Neural crest cell (in vitro differentiated cells): ENCODE data around the gene HAP1. TPM values are rescaled to one million over a fixed set of nuclear protein-coding genes. Genes with fewer than 3 reads are reported as not detected.

Experiments
- DNase-seq: peaks from one replicate; pipeline ENCODE4 v3.0.0; 2021; ENCODE audit warnings: low read depth, mixed read lengths, low spot score
- H3K27ac Mint-ChIP-seq: one replicate; pipeline ENCODE4 v1.8.0; 2021; ENCODE audit warnings: mild to moderate bottlenecking, mixed read lengths; ENCODE audit not compliant: unreplicated experiment
- H3K27me3 Mint-ChIP-seq: 2 replicates; pipeline ENCODE4 v1.8.0; 2021; ENCODE audit warnings: low read depth, mild to moderate bottlenecking, mixed read lengths
- H3K36me3 Mint-ChIP-seq: 2 replicates; pipeline ENCODE4 v1.8.0; 2021; ENCODE audit warnings: low read depth, mild to moderate bottlenecking, mixed read lengths
- H3K4me1 Mint-ChIP-seq: 2 replicates; pipeline ENCODE4 v1.8.0; 2021; ENCODE audit warnings: mixed read lengths
- H3K4me3 Mint-ChIP-seq: one replicate; pipeline ENCODE4 v1.8.0; 2021; ENCODE audit warnings: mild to moderate bottlenecking, mixed read lengths
- H3K9me3 Mint-ChIP-seq: 2 replicates; pipeline ENCODE4 v1.8.0; 2021; ENCODE audit warnings: mixed read lengths
- CTCF ChIP-seq: fragments of 200-600 bp; sonication (generic); conservative IDR thresholded peaks from 2 replicates; pipeline ENCODE4 v1.5.0; 2021; ENCODE audit warnings: antibody characterized with exemption, mild to moderate bottlenecking
- total RNA-seq: library from RNA; stranded (reverse); gene quantifications from 2 replicates; pipeline ENCODE4 v1.2.1, GENCODE V29; 2021

HAP1 gene
- total RNA-seq, 1 donor from 2014 or later, result 1.6 TPM

- Mint-ChIP-seq H3K27me3 (peaks cover 55% of the 10 kb centered on the region), H3K4me3 (peak overlapping the region; percentile 81), H3K36me3 (no peaks in the 10 kb centered on the region), H3K9me3 (no peaks in the 10 kb centered on the region), H3K27ac (no peak overlapping the region), H3K4me1 (peaks cover 14% of the 10 kb centered on the region)
- no peak for DNase-seq
- TF ChIP-seq CTCF, result no peak
These were observed 3.2 kb upstream of the HAP1 start for GRCh38 chr17:41737680-41738023.

- H3K4me3 Mint-ChIP-seq, result peak overlapping the region; percentile 34
- H3K36me3 Mint-ChIP-seq, result no peaks in the 10 kb centered on the region
- peaks cover 14% of the 10 kb centered on the region for H3K4me1 Mint-ChIP-seq
- H3K9me3 Mint-ChIP-seq, result no peaks in the 10 kb centered on the region
- H3K27me3 Mint-ChIP-seq, result peaks cover 60% of the 10 kb centered on the region
- no peak for TF ChIP-seq CTCF
- no peak for DNase-seq
- no peak overlapping the region for H3K27ac Mint-ChIP-seq
These were observed 2.7 kb upstream of the HAP1 start for GRCh38 chr17:41736983-41737679.

DNA sequence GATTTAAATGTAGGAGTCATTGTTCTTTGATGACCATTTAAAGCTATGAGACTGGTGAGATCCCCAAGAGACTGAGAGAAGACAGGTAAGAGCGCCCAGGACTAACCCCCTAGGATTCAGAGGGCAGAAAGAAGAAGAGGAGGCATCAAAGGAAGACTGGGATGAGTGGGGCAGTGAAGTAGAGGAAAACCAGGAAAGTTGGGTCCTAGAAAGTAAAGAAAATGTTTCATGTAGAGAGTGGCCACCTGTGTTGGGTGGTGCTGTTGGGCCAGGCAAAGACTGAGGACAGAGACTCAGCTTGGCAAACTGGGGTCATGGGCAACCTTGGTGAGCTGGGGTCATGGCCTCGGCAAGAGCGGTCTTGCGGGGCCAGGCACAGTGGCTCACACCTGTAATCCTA, 1.3 kb upstream of the HAP1 start:
- Mint-ChIP-seq H3K9me3 (no peaks in the 10 kb centered on the region), H3K4me1 (peaks cover 14% of the 10 kb centered on the region), H3K27ac (no peak overlapping the region), H3K4me3 (peak overlapping the region; percentile 7), H3K27me3 (peaks cover 74% of the 10 kb centered on the region), H3K36me3 (no peaks in the 10 kb centered on the region)
- no peak for DNase-seq
- no peak for TF ChIP-seq CTCF

GRCh38 chr17:41734949-41735313, 488 bp upstream of the HAP1 start:
- H3K36me3 Mint-ChIP-seq, result no peaks in the 10 kb centered on the region
- H3K4me3 Mint-ChIP-seq, result peak overlapping the region; percentile 83
- peaks cover 14% of the 10 kb centered on the region for H3K4me1 Mint-ChIP-seq
- no peak for DNase-seq
- no peak for TF ChIP-seq CTCF
- H3K9me3 Mint-ChIP-seq, result no peaks in the 10 kb centered on the region
- peaks cover 82% of the 10 kb centered on the region for H3K27me3 Mint-ChIP-seq
- no peak overlapping the region for H3K27ac Mint-ChIP-seq

- no peak for DNase-seq
- H3K27ac Mint-ChIP-seq, result no peak overlapping the region
- peaks cover 82% of the 10 kb centered on the region for H3K27me3 Mint-ChIP-seq
- H3K4me3 Mint-ChIP-seq, result peak overlapping the region; percentile 76
- no peaks in the 10 kb centered on the region for H3K36me3 Mint-ChIP-seq
- H3K9me3 Mint-ChIP-seq, result no peaks in the 10 kb centered on the region
- peaks cover 14% of the 10 kb centered on the region for H3K4me1 Mint-ChIP-seq
- no peak for TF ChIP-seq CTCF
These were observed 900 bp downstream of the HAP1 start for GRCh38 chr17:41733348-41734138.
